HEK293 (cell line): ENCODE measurements around the gene NFKBIA.

Source experiments
- BCL6B ChIP-seq: fragments of 450-650 bp; formaldehyde crosslinking; IDR thresholded peaks from 2 replicates; pipeline ENCODE4 v1.5.1; 2017; ENCODE audit warnings: missing biosample characterization, missing genetic modification characterization
- CTCF ChIP-seq: fragments of 450-650 bp; formaldehyde crosslinking; IDR thresholded peaks from 2 replicates; pipeline ENCODE4 v1.5.1; 2016; ENCODE audit warnings: missing biosample characterization, missing genetic modification characterization
- MEIS1 ChIP-seq: sonication (generic); formaldehyde crosslinking; IDR thresholded peaks from 2 replicates; pipeline ENCODE4 v1.8.1; 2022; ENCODE audit warnings: missing genetic modification reagents, mild to moderate bottlenecking, borderline replicate concordance
- ZBTB7A ChIP-seq: fragments of 450-650 bp; formaldehyde crosslinking; IDR thresholded peaks from 2 replicates; pipeline ENCODE4 v1.5.1; 2016; ENCODE audit warnings: low read depth, missing biosample characterization, missing genetic modification characterization
- ZNF239 ChIP-seq: fragments of 450-650 bp; formaldehyde crosslinking; IDR thresholded peaks from 2 replicates; pipeline ENCODE4 v1.5.1; 2016; ENCODE audit warnings: missing biosample characterization, missing genetic modification characterization
- ZNF324 ChIP-seq: fragments of 450-650 bp; formaldehyde crosslinking; IDR thresholded peaks from 2 replicates; pipeline ENCODE4 v1.5.1; 2016; ENCODE audit warnings: missing biosample characterization, missing genetic modification characterization
- ZNF362 ChIP-seq: fragments of 450-650 bp; formaldehyde crosslinking; IDR thresholded peaks from 2 replicates; pipeline ENCODE4 v1.5.1; 2016; ENCODE audit warnings: missing biosample characterization, missing genetic modification characterization
- ZNF394 ChIP-seq: fragments of 450-650 bp; formaldehyde crosslinking; IDR thresholded peaks from 2 replicates; pipeline ENCODE4 v1.5.1; 2016; ENCODE audit warnings: missing biosample characterization, missing genetic modification characterization, mild to moderate bottlenecking, moderate library complexity, borderline replicate concordance
- ZNF530 ChIP-seq: fragments of 450-650 bp; formaldehyde crosslinking; IDR thresholded peaks from 2 replicates; pipeline ENCODE4 v1.5.1; 2016; ENCODE audit warnings: low read depth, missing biosample characterization, missing genetic modification characterization
- ZNF830 ChIP-seq: fragments of 450-650 bp; IDR thresholded peaks from 2 replicates; pipeline ENCODE4 v1.5.0; 2018; ENCODE audit warnings: missing biosample characterization, missing genetic modification characterization, low read depth, mild to moderate bottlenecking, moderate library complexity

- TF ChIP-seq BCL6B (tag by site-specific recombination) (no peak), MEIS1 (CRISPR knock-in tag) (no peak), CTCF (tag by site-specific recombination) (no peak), ZNF830 (tag by site-specific recombination) (no peak), ZNF394 (no peak), ZNF324 (tag by site-specific recombination) (no peak), ZNF530 (tag by site-specific recombination) (no peak), ZNF362 (no peak), ZNF239 (tag by site-specific recombination) (no peak), ZBTB7A (tag by site-specific recombination) (no peak)
These were observed 39.6 kb upstream of the NFKBIA start for GRCh38 chr14:35444104-35444503.
